Adipose tissue (tissue), 3 donors: Measurements from ENCODE around the gene PEAK3. TPM values are rescaled to one million over a fixed set of nuclear protein-coding genes. Genes with fewer than 3 reads are reported as not detected.

ENCODE experiments used
- H3K27ac ChIP-seq: one replicate; pipeline ENCODE4 v1.5.1; 2013; ENCODE audit warnings: low read depth, low read length
- WGBS, 3 donors: extraction: QIAGEN DNeasy Blood & Tissue Kit; methylation state at CpG; one replicate each; pipeline ENCODE4 v1.1.7; 2013; 5-methylcytosine and 5-hydroxymethylcytosine counted together
- polyA plus RNA-seq, 3 donors: library from polyadenylated mRNA; stranded (reverse); fragments of 200-250 nt; gene quantifications; one replicate each; pipeline ENCODE4 v1.2.3, GENCODE V29; 2013
- donor health status: healthy with polysubstance abuse.
- donor health status: Bipolar disorder and iron deficiency.
- donor health status: healthy.

The PEAK3 gene
- polyA plus RNA-seq, 3 donors = 0.10 to 0.48 (median 0.45) TPM

DNA sequence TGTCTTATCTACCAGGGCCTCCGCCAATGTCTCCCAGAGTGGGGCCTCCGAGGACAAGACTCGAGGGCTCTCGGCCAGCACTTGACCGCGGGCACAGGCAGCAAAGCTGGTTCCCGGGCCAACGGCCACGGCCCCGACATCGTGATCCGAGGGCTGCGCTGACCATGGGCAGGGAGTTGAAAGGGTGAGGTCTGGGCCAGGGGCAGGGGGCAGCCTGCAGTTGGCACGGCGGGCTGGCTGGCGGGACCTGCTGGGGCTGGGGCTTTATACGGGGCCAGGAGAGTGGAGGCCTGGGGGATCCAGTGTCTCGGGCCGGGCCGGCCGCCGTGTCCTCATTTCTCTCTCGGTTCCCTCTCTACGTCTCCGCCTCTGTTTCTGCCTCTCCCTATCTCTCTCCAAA lies 35.8 kb upstream of the PEAK3 start:
- 82 to 91% (median 83%) methylated on average over 24 to 25 of the region's 25 CpGs for WGBS, 3 donors
- no peak overlapping the region for H3K27ac ChIP-seq

DNA sequence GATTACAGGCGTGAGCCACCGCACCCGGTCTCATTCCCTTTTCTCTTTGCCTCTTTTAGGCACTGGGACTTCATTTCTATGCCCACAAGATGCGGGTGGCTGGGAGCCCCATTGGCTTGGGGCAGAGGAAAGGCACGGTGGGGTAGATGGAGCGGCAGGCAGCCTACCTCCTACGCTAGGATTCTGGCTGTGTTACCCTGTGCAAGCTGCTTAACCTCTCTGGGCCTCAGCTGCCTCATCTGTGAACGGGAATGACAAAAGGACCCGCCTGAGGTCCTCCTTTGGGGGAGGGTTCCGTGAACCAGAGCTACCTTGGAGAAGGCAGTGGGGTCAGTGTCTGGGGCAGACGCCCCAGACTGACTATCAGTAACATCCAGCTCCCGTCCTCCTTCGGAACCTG lies 35.3 kb upstream of the PEAK3 start:
- no peak overlapping the region for H3K27ac ChIP-seq
- WGBS, 3 donors = 92% methylated on average over 13 of the region's 13 CpGs

DNA sequence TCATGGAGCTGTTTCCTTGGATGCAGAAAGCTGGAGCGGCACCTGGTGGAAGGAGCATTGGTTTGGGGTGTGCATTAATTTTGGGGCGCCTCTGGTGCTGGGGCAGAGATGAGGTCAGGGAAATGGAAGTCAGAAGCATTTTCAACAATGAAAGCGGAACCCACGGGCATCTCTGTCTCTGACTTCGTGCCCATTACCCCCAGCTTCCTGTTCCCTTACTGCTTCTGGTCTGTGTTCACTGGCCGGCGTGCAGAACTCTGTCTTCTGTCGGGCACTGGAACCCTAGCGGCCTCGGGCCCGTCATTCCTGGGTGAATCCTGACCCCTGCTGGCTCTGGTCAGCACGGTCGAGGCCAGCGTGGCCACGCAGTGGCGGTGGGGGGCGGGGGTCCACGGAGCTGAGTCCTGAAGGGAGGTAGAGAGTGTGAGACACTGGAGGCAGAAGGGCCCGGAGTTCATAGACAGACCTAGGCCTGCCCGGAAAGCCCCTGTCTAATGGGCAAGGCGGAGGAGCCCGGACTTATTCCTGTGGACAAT lies 33.9 kb upstream of the PEAK3 start:
- WGBS, 3 donors = 26 to 30% (median 28%) methylated on average over 22 of the region's 22 CpGs
- H3K27ac ChIP-seq = no peak overlapping the region

DNA sequence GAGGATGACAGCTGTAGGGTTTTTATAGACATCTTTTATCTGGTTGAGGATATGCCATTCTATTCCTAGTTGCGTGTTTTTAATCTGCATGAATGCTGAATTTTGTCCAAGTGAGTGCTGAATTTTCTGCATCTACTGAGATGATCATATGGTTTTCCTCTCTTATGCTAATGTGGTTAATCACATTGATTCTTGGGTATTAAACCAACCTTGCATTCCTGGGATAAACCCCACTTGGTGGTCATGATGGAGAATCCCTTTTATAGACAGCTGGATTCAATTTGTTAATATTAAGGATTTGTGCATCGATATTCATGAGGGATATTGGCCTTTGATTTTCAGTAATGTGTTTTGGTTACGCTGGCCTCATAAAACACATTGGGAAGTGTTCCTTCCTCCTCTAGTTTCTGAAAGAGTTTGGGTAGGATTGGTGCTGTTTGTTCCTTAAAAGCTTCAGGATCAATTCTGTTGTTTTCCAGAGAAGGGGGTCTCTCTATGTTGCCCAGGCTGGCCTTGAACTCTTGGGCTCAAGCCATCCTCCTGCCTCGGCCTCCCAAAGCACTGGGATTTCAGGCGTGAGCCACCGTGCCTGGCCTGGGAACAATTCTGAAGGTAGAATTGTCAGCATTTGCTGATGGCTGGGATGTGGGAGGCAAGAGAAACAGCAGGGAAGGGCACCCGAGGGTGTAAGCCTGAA lies 33.3 kb upstream of the PEAK3 start:
- WGBS, 3 donors = 87 to 88% (median 88%) methylated on average over 7 of the region's 7 CpGs
- no peak overlapping the region for H3K27ac ChIP-seq

DNA sequence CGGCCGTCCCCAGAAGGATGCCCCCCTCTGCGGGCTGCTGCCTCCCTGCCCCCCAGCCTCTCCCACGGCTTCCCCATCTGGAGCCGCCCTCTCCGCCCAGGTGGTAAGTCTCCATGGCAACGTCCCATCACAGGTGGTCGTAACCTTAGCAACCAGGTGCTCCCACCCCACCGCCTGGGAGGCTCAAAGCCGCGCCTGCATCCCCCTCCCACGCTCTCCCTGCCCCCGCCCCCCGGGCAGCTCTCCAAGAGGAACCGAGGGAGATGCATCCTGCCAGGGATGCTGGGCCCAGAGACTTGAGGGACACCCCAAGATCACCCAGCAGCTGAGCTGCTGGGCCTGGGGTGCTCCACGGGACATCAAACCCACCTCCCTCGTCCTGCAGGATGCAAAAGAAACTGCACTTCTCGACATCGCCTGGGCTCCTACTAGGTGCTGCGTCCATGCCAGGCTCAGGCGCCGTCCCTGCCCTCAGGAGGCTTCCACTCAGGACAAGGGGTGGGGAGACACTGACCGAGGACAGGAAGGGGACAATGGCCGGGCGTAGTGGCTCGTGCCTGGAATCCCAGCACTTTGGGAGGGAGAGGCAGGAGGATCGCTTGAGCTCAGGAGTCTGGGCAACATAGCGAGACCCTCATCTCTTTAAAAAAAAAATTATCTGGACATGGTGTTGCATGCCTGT lies 31.0 kb upstream of the PEAK3 start:
- H3K27ac ChIP-seq = no peak overlapping the region
- WGBS, 3 donors = 36 to 38% (median 38%) methylated on average over 26 to 28 of the region's 28 CpGs

DNA sequence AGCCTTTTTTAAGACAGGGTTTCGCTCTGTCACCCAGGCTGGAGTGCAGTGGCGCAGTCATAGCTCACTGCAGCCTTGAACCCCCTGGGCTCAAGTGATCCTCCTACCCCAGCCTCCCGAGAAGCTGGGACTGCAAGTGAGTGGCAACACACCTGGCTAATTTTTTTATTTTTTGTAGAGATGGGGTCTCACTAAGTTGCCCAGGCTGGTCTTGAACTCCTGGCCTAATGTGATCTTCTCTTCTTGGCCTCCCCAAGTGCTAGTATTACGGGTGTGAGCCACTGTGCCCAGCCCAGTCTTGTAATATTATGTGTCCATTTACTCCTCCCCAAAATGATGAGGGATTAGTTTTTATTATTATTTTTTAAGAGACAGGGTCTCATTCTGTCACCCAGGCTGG lies 29.1 kb upstream of the PEAK3 start:
- 93 to 99% (median 95%) methylated on average over 4 of the region's 4 CpGs for WGBS, 3 donors
- H3K27ac ChIP-seq = no peak overlapping the region

DNA sequence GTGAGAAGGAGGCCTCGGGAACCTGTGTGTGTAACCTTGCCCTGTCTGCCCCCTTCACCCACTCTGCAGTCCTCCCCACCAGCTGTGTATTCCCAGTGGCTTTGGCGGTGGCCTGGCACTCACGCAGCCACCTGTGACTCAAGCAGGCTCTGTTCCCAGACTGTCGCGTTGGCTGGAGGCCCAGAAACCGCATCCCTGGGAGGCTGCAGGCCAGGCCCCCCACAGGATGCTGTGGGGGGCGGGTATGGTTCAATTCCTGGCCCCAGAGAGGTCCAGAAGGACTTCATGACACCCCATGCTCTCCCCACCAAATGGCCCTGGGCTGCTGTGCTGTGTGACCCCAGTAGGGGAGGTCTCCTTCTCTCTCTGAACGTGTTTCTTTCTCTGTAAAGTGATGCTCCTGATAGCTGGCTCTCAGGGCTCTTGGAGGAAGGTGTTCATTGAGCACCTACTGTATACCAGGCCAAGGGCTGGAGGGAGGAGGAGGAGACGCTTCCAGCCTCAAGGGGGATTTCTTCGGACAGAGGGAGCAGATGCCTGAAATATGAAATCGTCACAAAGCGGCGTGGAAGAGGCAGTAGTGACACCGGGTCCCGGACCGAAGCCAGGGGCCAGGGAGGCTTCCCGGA lies 27.9 kb upstream of the PEAK3 start:
- WGBS, 3 donors = 42 to 51% (median 51%) methylated on average over 16 to 17 of the region's 17 CpGs

DNA sequence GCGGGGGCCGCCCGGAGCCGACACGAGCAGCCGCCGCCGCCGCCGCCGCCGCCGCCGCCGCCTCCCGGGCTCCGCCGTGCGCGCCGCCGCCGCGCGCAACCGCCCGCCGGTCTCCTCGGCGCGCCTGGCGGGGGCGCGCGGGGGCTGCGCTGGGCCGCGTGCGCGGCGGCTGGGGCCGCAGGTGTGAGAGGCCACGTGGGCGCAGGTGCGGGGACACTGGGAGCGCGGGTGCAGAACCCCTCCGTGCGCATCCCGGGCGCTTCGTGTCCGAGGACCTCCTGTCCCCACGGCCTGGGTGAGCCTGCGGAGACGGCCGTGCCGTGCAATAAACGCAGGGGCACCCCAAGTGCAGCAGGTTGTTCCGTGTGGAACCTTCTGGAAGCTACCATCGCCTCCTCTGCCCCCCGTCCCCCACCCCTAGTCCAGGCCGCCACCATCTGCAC lies 26.2 kb upstream of the PEAK3 start, which contains the start of gene LINGO3:
LINGO3 (minus strand) TSS at position 41 of the 443 bp plus-strand sequence. CDS start 16,378 bp downstream, outside the sequence.
- WGBS, 3 donors = 4 to 18% (median 4%) methylated on average over 20 to 63 of the region's 63 CpGs

More for the DNA sequence above, 27.9 kb upstream of the PEAK3 start:
- H3K27ac ChIP-seq = no peak overlapping the region

DNA sequence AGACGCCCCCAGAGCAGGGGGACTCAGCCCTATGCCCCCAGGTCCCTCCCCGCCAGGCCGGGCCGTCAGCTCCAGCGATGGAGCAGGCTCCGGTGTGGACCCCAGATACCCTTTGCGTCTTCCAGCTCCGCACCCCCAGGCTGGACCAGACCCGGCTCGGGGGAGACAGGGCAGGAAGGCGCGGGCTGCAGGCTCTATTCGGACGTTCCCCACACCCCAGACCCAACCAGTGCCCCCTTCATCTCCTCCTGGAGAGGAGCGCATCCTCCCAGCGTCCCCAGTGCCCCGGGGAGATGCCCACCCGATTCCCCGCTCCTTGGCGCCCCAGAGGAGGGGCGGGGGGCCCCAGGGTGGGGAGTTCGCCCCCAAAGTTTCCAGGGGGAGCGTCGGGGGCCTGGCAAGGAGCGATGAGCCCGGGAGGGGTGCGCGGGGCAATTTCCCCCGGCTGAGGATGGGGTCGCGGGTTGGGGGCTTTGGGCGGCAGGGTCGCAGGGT lies 25.6 kb upstream of the PEAK3 start:
- 12 to 46% (median 13%) methylated on average over 28 to 33 of the region's 33 CpGs for WGBS, 3 donors
- no peak overlapping the region for H3K27ac ChIP-seq

More for the DNA sequence above, 26.2 kb upstream of the PEAK3 start, which contains the start of gene LINGO3:
- H3K27ac ChIP-seq = no peak within 1 kb of the TSS

DNA sequence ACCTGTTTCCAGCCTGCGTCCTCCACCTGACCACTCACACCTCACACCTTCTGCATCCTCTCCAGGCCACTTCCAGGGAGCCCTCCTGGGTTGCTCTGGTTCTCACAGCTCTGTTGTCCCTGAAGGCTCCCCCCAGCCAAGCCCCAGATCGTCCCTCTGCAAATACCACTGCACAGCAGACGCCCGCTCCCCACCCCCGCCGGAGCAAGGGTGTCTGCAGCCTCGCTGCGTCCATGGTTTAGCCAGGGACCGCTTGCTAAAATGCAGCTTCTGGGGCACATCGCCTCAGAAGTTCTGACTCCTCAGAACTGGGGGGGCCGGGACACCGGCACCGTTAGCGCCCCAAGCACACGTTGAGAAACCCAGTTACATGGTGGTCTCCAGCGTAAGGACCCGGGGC lies 25.0 kb upstream of the PEAK3 start:
- no peak overlapping the region for H3K27ac ChIP-seq

DNA sequence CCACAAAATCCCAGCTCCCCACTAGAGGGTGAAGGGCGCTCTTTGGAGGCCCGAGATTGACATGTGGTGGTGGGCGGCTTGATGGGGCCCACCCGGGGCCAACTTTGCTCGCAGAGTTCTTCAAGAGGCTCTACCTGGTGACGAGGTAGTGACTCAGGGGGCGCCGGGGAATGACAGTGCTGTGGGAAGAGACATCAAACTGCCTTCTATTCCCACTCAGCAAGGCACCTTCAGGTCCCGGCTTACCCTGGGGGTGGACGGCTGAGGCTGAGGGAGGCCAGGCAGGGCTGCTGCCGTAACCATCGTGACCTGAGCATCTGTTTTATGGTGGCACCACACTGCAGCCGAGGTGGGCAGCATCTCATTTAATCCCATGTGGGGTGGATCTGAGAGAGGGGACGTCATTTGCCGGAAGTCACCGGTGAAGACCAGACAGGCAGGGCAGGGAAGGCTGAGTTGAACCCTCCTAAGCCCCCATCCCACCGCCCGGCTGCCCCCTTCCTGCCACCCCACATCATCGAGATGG lies 24.4 kb upstream of the PEAK3 start:
- 73 to 83% (median 75%) methylated on average over 19 of the region's 19 CpGs for WGBS, 3 donors
- H3K27ac ChIP-seq = no peak overlapping the region

More for the DNA sequence above, 25.0 kb upstream of the PEAK3 start:
- WGBS, 3 donors = 49 to 76% (median 64%) methylated on average over 16 to 17 of the region's 17 CpGs

DNA sequence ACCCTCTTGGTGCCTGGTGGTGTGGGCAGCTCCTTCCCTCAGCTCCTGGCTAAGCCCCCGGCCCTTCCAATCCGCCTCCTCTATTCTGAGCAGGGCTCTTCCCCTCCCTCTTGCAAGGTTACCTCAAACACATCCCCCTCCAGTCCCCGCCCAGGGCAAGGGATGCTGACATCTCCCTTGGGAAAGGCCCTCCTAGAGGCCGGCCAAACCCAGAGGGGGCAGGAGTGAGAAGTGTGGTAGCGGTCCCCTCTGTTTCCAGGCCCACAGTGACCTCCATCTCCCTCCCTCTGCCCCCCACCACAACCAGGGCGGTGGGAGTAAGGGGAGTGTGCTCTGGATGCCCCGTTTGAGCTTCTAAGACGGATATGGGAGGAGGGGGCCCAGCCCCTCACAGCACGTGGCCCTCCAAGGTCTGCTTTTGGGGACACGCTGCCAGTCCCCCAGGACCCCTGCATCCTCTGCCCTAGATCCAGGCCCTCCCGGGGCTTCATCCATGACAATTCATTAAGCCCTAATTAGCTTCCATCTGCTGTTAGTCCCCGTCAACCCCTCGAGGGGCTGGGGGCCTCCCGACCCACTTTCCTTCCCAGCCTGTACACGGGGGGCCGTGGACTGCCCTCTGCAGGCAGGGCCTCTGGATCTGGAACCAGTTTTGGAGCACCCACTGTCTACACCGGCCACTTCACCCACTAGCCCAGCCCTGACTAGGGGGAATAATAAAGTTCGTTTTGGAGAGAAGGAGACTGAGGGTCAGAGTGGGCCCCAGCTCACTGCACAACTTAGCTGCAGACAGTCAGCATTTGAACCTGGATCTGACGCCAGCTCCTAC lies 23.7 kb upstream of the PEAK3 start:
- 70 to 85% (median 75%) methylated on average over 19 of the region's 19 CpGs for WGBS, 3 donors
- no peak overlapping the region for H3K27ac ChIP-seq

DNA sequence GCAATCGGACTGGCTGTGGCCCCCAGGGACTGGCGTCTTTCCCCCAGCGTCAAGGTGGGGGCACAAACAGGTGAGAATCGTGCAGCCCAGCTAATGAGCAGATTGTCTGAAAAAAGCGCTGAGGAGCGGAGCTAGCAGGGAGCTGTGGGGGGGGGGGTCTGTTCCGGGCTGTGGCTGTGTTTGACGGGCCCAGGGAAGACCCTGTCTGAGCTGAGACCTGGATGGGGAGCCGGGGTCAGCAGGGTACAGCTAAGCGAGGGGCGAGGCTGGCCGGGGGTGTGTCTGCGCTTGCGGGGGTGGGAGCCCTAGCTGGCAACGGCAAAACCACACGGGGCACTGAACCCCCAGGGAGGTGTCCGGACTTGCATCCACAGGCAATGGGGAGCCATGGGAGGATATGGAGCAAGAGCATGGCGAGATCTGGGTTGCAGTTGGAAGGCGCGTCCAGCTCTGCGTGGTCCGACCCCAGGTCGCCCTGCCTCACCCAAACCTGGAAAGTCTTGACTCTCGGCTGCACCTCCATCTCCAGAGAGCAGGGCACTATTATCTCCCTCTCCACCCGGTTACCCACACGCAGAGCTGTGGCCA lies 21.3 kb upstream of the PEAK3 start:
- H3K27ac ChIP-seq = no peak overlapping the region
- WGBS, 3 donors = 59 to 77% (median 64%) methylated on average over 26 of the region's 26 CpGs

DNA sequence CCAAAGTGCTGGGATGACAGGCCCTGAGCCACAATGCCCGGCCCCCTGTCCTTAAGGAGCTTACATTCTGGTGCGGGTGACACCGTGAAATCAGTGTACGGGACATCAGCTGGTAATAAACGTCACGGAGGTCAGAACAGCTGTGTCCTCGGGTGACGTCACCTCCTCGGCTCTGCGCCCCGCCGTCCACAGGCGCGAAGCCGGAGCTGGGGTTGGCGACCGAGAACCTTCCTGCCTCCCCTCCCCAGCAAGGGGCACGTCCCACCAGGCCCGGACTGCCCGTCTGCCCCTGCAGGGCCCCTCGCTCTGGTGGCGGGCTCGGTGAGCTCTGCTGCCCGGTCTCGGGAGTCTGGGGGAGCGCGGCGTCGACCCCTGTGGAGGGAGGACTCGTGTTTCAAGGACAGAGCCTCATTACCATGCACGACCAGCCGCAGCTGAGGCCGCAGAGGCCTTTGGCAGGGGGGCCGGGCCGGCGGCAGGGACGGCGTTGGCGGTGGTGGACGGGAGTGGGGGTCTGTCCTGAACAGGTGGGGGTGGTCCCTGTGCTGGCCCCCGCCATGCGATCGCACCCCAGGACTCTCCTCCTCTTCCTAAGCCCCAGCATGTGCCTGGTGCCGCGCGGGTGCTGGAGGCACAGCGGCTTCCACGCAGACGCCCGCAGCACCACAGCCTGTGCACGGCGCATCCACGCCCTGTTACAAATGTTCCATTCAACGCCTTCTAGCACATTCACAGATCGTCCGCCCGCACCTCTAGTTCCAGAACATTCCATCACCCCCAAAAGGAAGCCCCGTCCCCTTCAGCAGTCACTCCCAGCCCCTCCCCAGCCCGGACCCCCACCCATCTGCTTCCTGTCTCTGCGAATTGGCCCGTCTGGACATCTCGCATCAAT lies 20.6 kb upstream of the PEAK3 start:
- H3K27ac ChIP-seq = no peak overlapping the region
- 9 to 21% (median 9%) methylated on average over 59 to 62 of the region's 62 CpGs for whole genome bisulfite sequencing, 3 donors

DNA sequence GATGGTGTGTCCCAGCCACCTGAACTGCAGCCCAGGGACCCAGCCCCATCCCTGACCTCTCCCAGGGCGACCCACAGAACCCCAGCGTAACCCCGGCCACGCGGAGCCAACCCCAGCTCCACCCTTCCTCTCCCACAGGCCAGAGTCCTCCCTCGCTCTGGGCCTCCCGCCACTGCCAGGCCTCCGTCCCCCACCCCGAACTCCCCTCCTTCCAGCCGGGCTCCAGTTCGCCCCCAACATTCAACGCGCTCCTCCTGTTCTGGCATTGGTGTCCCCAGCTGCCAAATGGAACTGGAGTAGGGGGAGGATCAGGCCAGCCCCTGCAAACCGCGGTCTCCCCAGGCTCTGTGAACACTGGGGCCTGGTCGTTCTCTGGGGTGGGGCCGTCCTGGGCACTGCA lies 18.6 kb upstream of the PEAK3 start:
- WGBS, 3 donors = 47 to 79% (median 57%) methylated on average over 17 of the region's 17 CpGs
- H3K27ac ChIP-seq = no peak overlapping the region

DNA sequence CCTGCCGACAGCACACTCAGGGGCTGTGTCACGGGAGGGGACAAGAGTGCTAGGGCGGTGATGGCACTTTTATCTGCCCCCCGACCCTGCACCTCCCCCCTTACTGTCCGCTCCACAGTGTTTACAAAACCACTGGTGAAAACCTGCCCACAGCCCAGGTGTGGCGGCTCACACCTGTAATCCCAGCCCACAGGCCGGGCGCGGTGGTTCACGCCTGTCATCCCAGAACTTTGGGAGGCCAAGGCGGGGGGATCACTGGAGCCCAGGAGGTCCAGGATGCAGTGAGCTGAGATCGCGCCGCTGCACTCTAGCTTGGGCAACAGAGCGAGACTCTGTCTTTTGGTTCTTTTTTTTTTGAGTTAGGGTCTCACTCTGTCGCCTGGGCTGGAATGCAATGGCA lies 14.2 kb upstream of the PEAK3 start:
- H3K27ac ChIP-seq = no peak overlapping the region
- 74 to 93% (median 91%) methylated on average over 16 of the region's 16 CpGs for WGBS, 3 donors
